Endometrial microvascular endothelial cells (primary cell): ENCODE results near the gene PITPNM2. TPM values are rescaled to one million over a fixed set of nuclear protein-coding genes. Genes with fewer than 3 reads are reported as not detected.

Experiments
- in situ Hi-C: cut with HindIII; loops from 2 replicates; pipeline ENCODE4 v1.10.0; 2017; ENCODE audit warnings: low sequenced_read_pairs, low pct_unique_long_range_greater_than_20kb; ENCODE audit errors: inconsistent ontology term
- total RNA-seq: library from RNA; depleted of rRNA; stranded (reverse); fragments of >200 nt; gene quantifications from one replicate; pipeline ENCODE4 v1.2.3, GENCODE V29; 2015; ENCODE audit errors: inconsistent ontology term

PITPNM2 gene
- total RNA-seq, 1 donor from 2014 or later, result 5.9 TPM

- in situ Hi-C loops, result no loop called here
These were observed 2.2 kb downstream of the PITPNM2 start for GRCh38 chr12:123148655-123149054.

- in situ Hi-C loops, result no loop called here
These were observed 2.7 kb downstream of the PITPNM2 start for GRCh38 chr12:123148223-123148622.

GRCh38 chr12:123145211-123145610 lies 5.7 kb downstream of the PITPNM2 start:
- in situ Hi-C loops, result no loop called here

- in situ Hi-C loops, result no loop called here
These were observed 7.0 kb downstream of the PITPNM2 start for GRCh38 chr12:123143736-123144461.

- in situ Hi-C loops, result no loop called here
These were observed 7.8 kb downstream of the PITPNM2 start for GRCh38 chr12:123142921-123143735.

DNA sequence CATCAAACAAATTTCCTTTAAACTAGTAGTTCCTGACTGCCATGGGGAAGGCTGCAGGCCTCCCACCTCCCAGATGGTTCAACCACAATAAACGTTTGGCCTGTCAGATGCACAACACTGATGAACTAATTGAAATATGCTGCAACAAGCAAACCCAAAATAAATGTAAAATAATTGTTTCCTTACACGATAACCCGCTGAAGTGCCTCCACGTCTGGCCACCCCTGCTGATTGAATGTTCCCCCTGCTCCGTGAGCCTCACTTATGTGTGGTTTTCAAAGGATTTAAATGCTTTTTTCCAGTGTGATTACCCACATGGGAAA lies 8.4 kb downstream of the PITPNM2 start:
- in situ Hi-C loops, result no loop called here

GRCh38 chr12:123141615-123142517 lies 9.0 kb downstream of the PITPNM2 start:
- in situ Hi-C loops, result no loop called here

GRCh38 chr12:123140676-123141614 lies 9.9 kb downstream of the PITPNM2 start:
- in situ Hi-C loops, result no loop called here

DNA sequence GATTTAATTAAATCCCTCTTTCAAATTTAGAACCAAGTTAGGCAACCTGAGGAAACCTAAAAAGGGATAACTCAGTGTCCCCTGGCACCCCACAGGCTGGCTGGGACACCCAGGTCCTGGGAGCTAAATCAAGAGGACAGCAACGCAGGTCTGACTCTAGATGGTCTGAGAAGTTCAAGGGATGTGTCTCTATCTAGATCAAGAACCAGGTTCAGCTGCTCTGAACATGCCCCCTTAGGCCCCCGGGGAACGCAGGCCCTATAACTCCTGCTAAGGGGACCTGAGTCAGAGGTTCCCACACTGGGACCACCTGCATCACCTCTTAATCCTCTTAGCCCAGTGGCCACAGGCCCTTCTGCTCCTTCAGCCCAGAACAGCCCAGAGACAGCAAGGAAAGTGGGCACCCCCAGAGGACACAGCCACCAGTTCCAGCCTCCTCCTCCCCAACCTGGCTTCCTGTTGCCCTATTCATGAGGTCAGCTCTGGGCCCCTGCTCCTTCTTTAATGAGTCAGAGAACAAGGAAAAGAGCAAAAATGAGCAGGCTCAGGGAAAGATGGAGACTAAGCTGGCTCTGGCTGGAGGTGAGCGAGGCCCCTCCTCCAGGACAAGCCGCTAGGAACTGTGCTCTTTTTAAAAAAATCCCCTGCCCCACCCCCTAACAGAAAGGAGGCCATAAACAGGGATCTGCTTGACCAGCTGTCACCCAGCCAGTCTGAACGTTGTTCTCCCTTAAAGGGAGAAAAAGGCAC lies 10.8 kb downstream of the PITPNM2 start:
- in situ Hi-C loops, result no loop called here

- in situ Hi-C loops, result no loop called here
These were observed 15.2 kb downstream of the PITPNM2 start for GRCh38 chr12:123135688-123136087.

- in situ Hi-C loops, result no loop called here
These were observed 16.1 kb downstream of the PITPNM2 start for GRCh38 chr12:123134826-123135225.

GRCh38 chr12:123134271-123134671 lies 16.6 kb downstream of the PITPNM2 start:
- in situ Hi-C loops, result no loop called here

DNA sequence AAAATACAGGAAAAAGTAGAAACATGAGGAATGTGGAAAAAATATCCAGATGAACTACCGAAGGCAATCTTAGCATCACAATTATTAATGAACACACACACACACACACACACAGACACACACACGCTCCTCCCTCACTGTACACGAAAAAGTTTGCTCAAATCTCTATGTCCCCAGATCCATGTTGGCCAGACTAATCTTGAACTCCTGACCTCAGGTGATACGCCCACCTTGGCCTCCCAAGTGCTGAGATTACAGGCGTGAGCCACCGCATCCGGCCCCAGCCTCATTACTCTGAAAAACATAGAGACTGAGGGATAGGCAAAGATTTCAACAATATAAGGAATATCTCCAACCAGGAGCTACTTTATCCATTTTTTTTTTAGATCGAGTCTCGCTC lies 17.2 kb downstream of the PITPNM2 start:
- in situ Hi-C loops, result no loop called here

GRCh38 chr12:123132951-123133619 lies 17.8 kb downstream of the PITPNM2 start:
- in situ Hi-C loops, result no loop called here

GRCh38 chr12:123131879-123132402 lies 18.9 kb downstream of the PITPNM2 start:
- in situ Hi-C loops, result no loop called here

- in situ Hi-C loops, result no loop called here
These were observed 19.5 kb downstream of the PITPNM2 start for GRCh38 chr12:123131291-123131832.

GRCh38 chr12:123129621-123130020 lies 21.3 kb downstream of the PITPNM2 start:
- in situ Hi-C loops, result no loop called here
